ENCODE data around the gene TDRD6. TPM values are rescaled to one million over a fixed set of nuclear protein-coding genes. Genes with fewer than 3 reads are reported as not detected.
"Not testable (repeated sequence)": the region's sequence is repeated elsewhere in the genome, so short reads cannot be mapped to it uniquely, and the experiment has no call there.

TDRD6 gene
- polyA plus RNA-seq, 1 of the 3 experiments (the other 2 are of a cell fraction), result not detected

- TF ChIP-seq USF1 (IDR thresholded peaks at IDR 0.05; ENCODE audit: borderline replicate concordance, low read depth) (no peak), GABPA (IDR thresholded peaks at IDR 0.05; ENCODE audit: low read depth) (no peak)
Observed at GRCh38 chr6:46645265-46645664, 42.4 kb upstream of the TDRD6 start (continued).

- 19% methylated on average over 3 of the region's 4 CpGs for WGBS (ENCODE audit: low lambda C conversion rate)
- H3K9me2 ChIP-seq; H3K9me3 ChIP-seq; H3K9ac ChIP-seq; POLR2A ChIA-PET; H3K4me2 ChIP-seq; H3K79me2 ChIP-seq (ENCODE audit: insufficient read depth); H3F3A ChIP-seq (replicated peaks; ENCODE audit: insufficient read depth); CTCF ChIA-PET; H3K4me1 ChIP-seq (ENCODE audit: control insufficient read depth in 1 of 2, insufficient read depth in 2 of 2, low read depth in 1 of 2, low read length in 1 of 2); H3K27me3 ChIP-seq (ENCODE audit: insufficient read depth); H2AFZ ChIP-seq (ENCODE audit: low read depth); H3K27ac ChIP-seq (ENCODE audit: low read depth in 2 of 2, low read length in 1 of 2); H3K4me3 ChIP-seq (ENCODE audit: low read depth in 2 of 2, low read length in 1 of 2); H3K36me3 ChIP-seq (replicated peaks in 1 of 2; ENCODE audit: control insufficient read depth in 1 of 2, insufficient read depth in 2 of 2, low read length in 1 of 2); DNase-seq; H4K20me1 ChIP-seq (ENCODE audit: insufficient read depth): not testable (repeated sequence)
Observed at GRCh38 chr6:46648108-46648507, 39.6 kb upstream of the TDRD6 start.

GRCh38 chr6:46648869-46649492 is 38.7 kb upstream of the TDRD6 start:
- Histone ChIP-seq H3K4me1 (ENCODE audit: control insufficient read depth in 1 of 2, insufficient read depth in 2 of 2, low read depth in 1 of 2, low read length in 1 of 2) (peaks cover 0 to 3% of the 10 kb centered on the region in 2 experiments; a peak in 2 of 4 replicates), H4K20me1 (ENCODE audit: insufficient read depth) (no peaks in the 10 kb centered on the region), H3K36me3 (replicated peaks in 1 of 2; ENCODE audit: control insufficient read depth in 1 of 2, insufficient read depth in 2 of 2, low read length in 1 of 2) (no peaks in the 10 kb centered on the region), H3K9ac (no peak overlapping the region), H3K9me2 (no peaks in the 10 kb centered on the region), H3K4me2 (no peak overlapping the region), H3K4me3 (ENCODE audit: low read depth in 2 of 2, low read length in 1 of 2) (no peak overlapping the region), H3K27ac (ENCODE audit: low read depth in 2 of 2, low read length in 1 of 2) (no peak overlapping the region), H3K9me3 (peaks cover 7% of the 10 kb centered on the region; the same call in 1 of the 2 replicates), H3K27me3 (ENCODE audit: insufficient read depth) (no peaks in the 10 kb centered on the region), H3F3A (replicated peaks; ENCODE audit: insufficient read depth) (no peaks in the 10 kb centered on the region), H2AFZ (ENCODE audit: low read depth) (no peak overlapping the region), H3K79me2 (ENCODE audit: insufficient read depth) (no peaks in the 10 kb centered on the region)
- ChIA-PET CTCF (no interaction called here), POLR2A (no interaction called here)
- TF ChIP-seq JUND (IDR thresholded peaks at IDR 0.05) (no peak), MXI1 (IDR thresholded peaks at IDR 0.05; ENCODE audit: low read depth, low read length) (no peak), EP300 (IDR thresholded peaks at IDR 0.05; ENCODE audit: borderline replicate concordance in 1 of 2, low read depth in 1 of 2, low read length in 1 of 2) (no peak)
- 18% methylated on average over 5 of the region's 5 CpGs for WGBS (ENCODE audit: low lambda C conversion rate)
- no peak for DNase-seq

- H3K4me1 ChIP-seq (ENCODE audit: control insufficient read depth in 1 of 2, insufficient read depth in 2 of 2, low read depth in 1 of 2, low read length in 1 of 2), result peaks cover 0 to 3% of the 10 kb centered on the region in 2 experiments; a peak in 2 of 4 replicates
- POLR2A ChIA-PET, result no interaction called here
- no peaks in the 10 kb centered on the region for H3K27me3 ChIP-seq (ENCODE audit: insufficient read depth)
- H3K27ac ChIP-seq (ENCODE audit: low read depth in 2 of 2, low read length in 1 of 2), result no peak overlapping the region
- H3K9me3 ChIP-seq, result peaks cover 7% of the 10 kb centered on the region; the same call in 1 of the 2 replicates
- WGBS (ENCODE audit: low lambda C conversion rate), result 18% methylated on average over 1 of the region's 1 CpG
- DNase-seq, result no peak
- H3K79me2 ChIP-seq (ENCODE audit: insufficient read depth), result no peaks in the 10 kb centered on the region
- H4K20me1 ChIP-seq (ENCODE audit: insufficient read depth), result no peaks in the 10 kb centered on the region
- no peak overlapping the region for H3K4me3 ChIP-seq (ENCODE audit: low read depth in 2 of 2, low read length in 1 of 2)
- no peak overlapping the region for H3K4me2 ChIP-seq
- H3K36me3 ChIP-seq (replicated peaks in 1 of 2; ENCODE audit: control insufficient read depth in 1 of 2, insufficient read depth in 2 of 2, low read length in 1 of 2), result no peaks in the 10 kb centered on the region
- no peak for TF ChIP-seq EZH2phosphoT487 (IDR thresholded peaks at IDR 0.05; ENCODE audit: borderline replicate concordance, low read depth)
- TF ChIP-seq POLR2AphosphoS5 (IDR thresholded peaks at IDR 0.05; ENCODE audit: low read depth, low read length), result no peak
- no peak for TF ChIP-seq GABPA (IDR thresholded peaks at IDR 0.05; ENCODE audit: low read depth)
- no peak for TF ChIP-seq FOXM1 (IDR thresholded peaks at IDR 0.05; ENCODE audit: low read depth)
- TF ChIP-seq ZBTB33 (IDR thresholded peaks at IDR 0.05; ENCODE audit: borderline replicate concordance, low read depth), result no peak
- no peak for TF ChIP-seq CHD2 (IDR thresholded peaks at IDR 0.05; ENCODE audit: low read length, partially characterized antibody)
- no peak overlapping the region for H2AFZ ChIP-seq (ENCODE audit: low read depth)
- H3K9me2 ChIP-seq, result no peaks in the 10 kb centered on the region
- CTCF ChIA-PET, result no interaction called here
- no peak overlapping the region for H3K9ac ChIP-seq
- H3F3A ChIP-seq (replicated peaks; ENCODE audit: insufficient read depth), result no peaks in the 10 kb centered on the region
Observed at GRCh38 chr6:46651006-46651405, 36.7 kb upstream of the TDRD6 start.

Measured in SK-N-SH (cell line).